HepG2 (cell line): Measurements from ENCODE around the gene AFAP1L2. TPM values are rescaled to one million over a fixed set of nuclear protein-coding genes. Genes with fewer than 3 reads are reported as not detected.

ENCODE experiments used
- ATAC-seq: fragments of 200-7000 bp; cut with Tn5 transposase; 3 replicates; pipeline ENCODE4 v1.9.1; 2020; ENCODE audit warnings: mild to moderate bottlenecking, moderate library complexity
- BruUV-seq: library from RNA; stranded (reverse); fragments of 400-500 nt; replicated peaks from 2 replicates; lab custom pipeline; 2021; lab: Mats Ljungman, UMichigan
- CTCF ChIA-PET: fragments of 300-600 bp; formaldehyde crosslinking; extraction: SDS; loops from one replicate; lab custom pipeline; 2021; ENCODE audit warnings: low total read pairs, inconsistent platforms, low intra/inter-chr PET ratio; lab: Yijun Ruan, JAX
- POLR2A ChIA-PET: fragments of 350-600 bp; sonication (Branson Sonifier 250); formaldehyde crosslinking; loops from one replicate; lab custom pipeline; 2020; ENCODE audit warnings: antibody characterized with exemption, inconsistent platforms; lab: Yijun Ruan, JAX
- DNase-seq: peaks from one replicate; pipeline ENCODE4 v3.0.0-alpha.2; 2015; ENCODE audit warnings: low spot score
- FAIRE-seq: peaks from 3 replicates; lab custom pipeline; 2011; peaks lifted over from hg19 to GRCh38; lab: Jason Lieb, UNC
- H2AFZ ChIP-seq: one replicate; pipeline ENCODE4 v1.6.1; 2011; ENCODE audit warnings: low read length, inconsistent platforms
- H3K27ac ChIP-seq: fragments of 300-600 bp; 3 replicates; pipeline ENCODE4 v1.8.0; 2011; ENCODE audit warnings: mixed run types, mild to moderate bottlenecking, mixed read lengths, low read length, inconsistent platforms; ENCODE audit not compliant: insufficient read depth; ENCODE audit errors: extremely low read length
- H3K27me3 ChIP-seq, 2 experiments: fragments of 200-600 bp in 1 of 2; 2 replicates in 1 of 2; 3 replicates in 1 of 2; pipeline versions ENCODE4 v1.6.0 to v1.8.0; 2011; ENCODE audit warnings: low read length in 2 of 2, mild to moderate bottlenecking in 2 of 2, moderate library complexity in 2 of 2, inconsistent platforms in 1 of 2; ENCODE audit not compliant: insufficient read depth in 2 of 2, control insufficient read depth in 1 of 2
- H3K36me3 ChIP-seq, 2 experiments: fragments of 200-600 bp in 1 of 2; replicated peaks in 1 of 2; 2 replicates in 1 of 2; 3 replicates in 1 of 2; pipeline versions ENCODE4 v1.5.1 to v1.8.0; 2011; ENCODE audit warnings: low read length in 2 of 2, inconsistent platforms in 1 of 2; ENCODE audit not compliant: insufficient read depth in 2 of 2, control insufficient read depth in 1 of 2
- H3K4me1 ChIP-seq: 2 replicates; pipeline ENCODE4 v1.5.1; 2012; ENCODE audit warnings: low read length, inconsistent platforms; ENCODE audit not compliant: insufficient read depth
- H3K4me2 ChIP-seq: 2 replicates; pipeline ENCODE4 v1.6.0; 2011; ENCODE audit warnings: low read depth, low read length, inconsistent platforms
- H3K4me3 ChIP-seq, 3 experiments: fragments of 200-600 bp in 1 of 3; sonication (generic), shearing (Covaris generic) in 1 of 3; replicated peaks in 1 of 3; 2 replicates each; pipeline ENCODE4 v1.5.1; 2011 to 2016; ENCODE audit warnings: low read length in 3 of 3, inconsistent platforms in 2 of 3, low read depth in 2 of 3, mild to moderate bottlenecking in 2 of 3, control low read depth in 1 of 3, mixed read lengths in 1 of 3; ENCODE audit not compliant: insufficient read depth in 1 of 3
- H3K79me2 ChIP-seq: one replicate; pipeline ENCODE4 v1.6.1; 2011; ENCODE audit warnings: low read length, inconsistent platforms; ENCODE audit not compliant: insufficient read depth
- H3K9ac ChIP-seq: 2 replicates; pipeline ENCODE4 v1.6.0; 2011; ENCODE audit warnings: mild to moderate bottlenecking, low read depth, low read length, inconsistent platforms; ENCODE audit not compliant: insufficient read depth
- H3K9me3 ChIP-seq: 2 replicates; pipeline ENCODE4 v1.5.1; 2012; ENCODE audit warnings: mild to moderate bottlenecking, low read length
- H4K20me1 ChIP-seq: 2 replicates; pipeline ENCODE4 v1.6.0; 2011; ENCODE audit warnings: inconsistent platforms, mild to moderate bottlenecking, low read length, moderate library complexity; ENCODE audit not compliant: insufficient read depth
- AKAP8 ChIP-seq: sonication (generic); formaldehyde crosslinking; IDR thresholded peaks from 2 replicates; pipeline ENCODE4 v1.5.1; 2020; ENCODE audit warnings: mild to moderate bottlenecking, missing genetic modification reagents
- HDAC1 ChIP-seq: sonication (generic); formaldehyde crosslinking; IDR thresholded peaks from 2 replicates; pipeline ENCODE4 v1.5.1; 2020; ENCODE audit warnings: mild to moderate bottlenecking, missing genetic modification reagents
- MAFG ChIP-seq: sonication (generic); formaldehyde crosslinking; IDR thresholded peaks from 2 replicates; pipeline ENCODE4 v1.5.1; 2020; ENCODE audit warnings: mild to moderate bottlenecking, missing genetic modification reagents
- MYNN ChIP-seq: sonication (generic); formaldehyde crosslinking; IDR thresholded peaks from 2 replicates; pipeline ENCODE4 v1.4.0; 2020; ENCODE audit warnings: mild to moderate bottlenecking, low read depth, missing genetic modification reagents
- ZNF282 ChIP-seq: fragments of 450-650 bp; IDR thresholded peaks from 2 replicates; pipeline ENCODE4 v1.6.1; 2018; ENCODE audit not compliant: partially characterized antibody
- ZNF570 ChIP-seq: sonication (generic); formaldehyde crosslinking; IDR thresholded peaks from 2 replicates; pipeline ENCODE4 v1.4.0; 2020; ENCODE audit warnings: mild to moderate bottlenecking, missing genetic modification reagents, borderline replicate concordance
- ZNF720 ChIP-seq: sonication (generic); formaldehyde crosslinking; IDR thresholded peaks from 2 replicates; pipeline ENCODE4 v1.4.0; 2020; ENCODE audit warnings: missing genetic modification reagents
- WGBS: methylation state at CpG from one replicate; pipeline ENCODE4 v1.1.6; 2017; ENCODE audit warnings: low lambda C conversion rate; 5-methylcytosine and 5-hydroxymethylcytosine counted together
- in situ Hi-C: cut with HindIII; loops from 2 replicates; pipeline ENCODE4 v1.10.0; 2017; ENCODE audit warnings: low pct_unique_long_range_greater_than_20kb; ENCODE audit not compliant: extremely low pct_ligation_motif_present
- intact Hi-C: fragments of 100-400 bp; cut with micrococcal nuclease; formaldehyde crosslinking; loops from one replicate; pipeline ENCODE4 v1.10.0; 2022; ENCODE audit not compliant: unreplicated experiment
- polyA plus RNA-seq, 8 experiments: library from polyadenylated mRNA; depleted of rRNA in 3 of 8; stranded (reverse) in 7 of 8; unstranded in 1 of 8; fragments of >200 nt; fragmentation: Illumina TruSeq in 4 of 8; extraction: Trizol in 4 of 8; gene quantifications; 2 replicates each; pipeline versions ENCODE4 v1.2.1 to v1.2.3, GENCODE V29; 2011 to 2016; ENCODE audit warnings: low read depth in 4 of 8, missing spikeins in 1 of 8, mixed read lengths in 1 of 8; ENCODE audit not compliant: insufficient read depth in 1 of 8
- total RNA-seq, 5 experiments: library from RNA; depleted of rRNA; stranded (reverse); fragments of >200 nt; fragmentation: Illumina TruSeq; extraction: Trizol; gene quantifications; 2 replicates each; pipeline ENCODE4 v1.2.3, GENCODE V29; 2016; ENCODE audit warnings: low read depth in 1 of 5
- TF ChIP-seq, protein P1 (sequence below): sonication (generic); formaldehyde crosslinking; IDR thresholded peaks from 2 replicates; pipeline ENCODE4 v1.4.0; 2020; ENCODE audit warnings: mild to moderate bottlenecking, missing genetic modification reagents
- TF ChIP-seq, protein P2 (sequence below): sonication (generic); formaldehyde crosslinking; conservative IDR thresholded peaks from 2 replicates; pipeline ENCODE4 v1.4.0; 2020; ENCODE audit warnings: missing genetic modification reagents
- TF ChIP-seq, protein P3 (sequence below): sonication (generic); formaldehyde crosslinking; IDR thresholded peaks from 2 replicates; pipeline ENCODE4 v1.5.1; 2020; ENCODE audit warnings: mild to moderate bottlenecking, missing genetic modification reagents, borderline replicate concordance
- TF ChIP-seq, protein P4 (sequence below): sonication (generic); formaldehyde crosslinking; IDR thresholded peaks from 2 replicates; pipeline ENCODE4 v1.4.0; 2020; ENCODE audit warnings: missing genetic modification reagents, borderline replicate concordance

AFAP1L2 gene
- total and polyA plus RNA-seq, 2 of the 13 experiments (the other 11 are each of a cell fraction or from before 2014, with no cell fraction given), result not detected

DNA sequence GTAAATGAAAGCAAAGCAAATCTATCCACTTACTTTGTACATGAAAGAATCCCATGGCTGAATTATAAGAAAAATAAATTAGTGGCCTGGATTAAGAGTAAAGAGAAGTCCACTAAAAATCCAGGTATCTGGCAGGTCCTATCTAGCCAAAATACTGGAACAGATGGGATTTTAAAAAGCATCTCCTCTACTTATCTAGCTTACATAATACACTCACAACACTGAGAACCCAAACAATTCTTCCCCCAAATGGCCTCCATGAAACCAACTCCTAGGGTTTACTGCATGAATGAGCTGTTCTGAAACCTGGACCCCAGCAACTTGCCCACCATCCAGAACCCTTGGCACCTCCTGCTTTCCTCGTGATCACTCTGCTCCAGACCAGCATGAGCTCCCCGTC, 61.3 kb downstream of the AFAP1L2 start:
- no peak overlapping the region for H3K4me3 ChIP-seq
- H3K27me3 ChIP-seq, result peaks cover 1 to 30% of the 10 kb centered on the region in 2 experiments; a peak in 4 of 5 replicates
- in situ Hi-C loops, result no loop called here
- no peak overlapping the region for H3K4me2 ChIP-seq
- no peak for TF ChIP-seq ZNF570 (CRISPR knock-in tag)
- TF ChIP-seq, protein P1, sequence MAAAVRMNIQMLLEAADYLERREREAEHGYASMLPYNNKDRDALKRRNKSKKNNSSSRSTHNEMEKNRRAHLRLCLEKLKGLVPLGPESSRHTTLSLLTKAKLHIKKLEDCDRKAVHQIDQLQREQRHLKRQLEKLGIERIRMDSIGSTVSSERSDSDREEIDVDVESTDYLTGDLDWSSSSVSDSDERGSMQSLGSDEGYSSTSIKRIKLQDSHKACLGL (CRISPR knock-in tag), result no peak
- TF ChIP-seq, protein P2, sequence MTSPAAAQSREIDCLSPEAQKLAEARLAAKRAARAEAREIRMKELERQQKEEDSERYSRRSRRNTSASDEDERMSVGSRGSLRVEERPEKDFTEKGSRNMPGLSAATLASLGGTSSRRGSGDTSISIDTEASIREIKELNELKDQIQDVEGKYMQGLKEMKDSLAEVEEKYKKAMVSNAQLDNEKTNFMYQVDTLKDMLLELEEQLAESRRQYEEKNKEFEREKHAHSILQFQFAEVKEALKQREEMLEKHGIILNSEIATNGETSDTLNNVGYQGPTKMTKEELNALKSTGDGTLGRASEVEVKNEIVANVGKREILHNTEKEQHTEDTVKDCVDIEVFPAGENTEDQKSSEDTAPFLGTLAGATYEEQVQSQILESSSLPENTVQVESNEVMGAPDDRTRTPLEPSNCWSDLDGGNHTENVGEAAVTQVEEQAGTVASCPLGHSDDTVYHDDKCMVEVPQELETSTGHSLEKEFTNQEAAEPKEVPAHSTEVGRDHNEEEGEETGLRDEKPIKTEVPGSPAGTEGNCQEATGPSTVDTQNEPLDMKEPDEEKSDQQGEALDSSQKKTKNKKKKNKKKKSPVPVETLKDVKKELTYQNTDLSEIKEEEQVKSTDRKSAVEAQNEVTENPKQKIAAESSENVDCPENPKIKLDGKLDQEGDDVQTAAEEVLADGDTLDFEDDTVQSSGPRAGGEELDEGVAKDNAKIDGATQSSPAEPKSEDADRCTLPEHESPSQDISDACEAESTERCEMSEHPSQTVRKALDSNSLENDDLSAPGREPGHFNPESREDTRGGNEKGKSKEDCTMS (CRISPR knock-in tag), result no peak
- TF ChIP-seq HDAC1, result no peak
- TF ChIP-seq ZNF720 (CRISPR knock-in tag), result no peak
- TF ChIP-seq ZNF282, result no peak
- TF ChIP-seq, protein P3, sequence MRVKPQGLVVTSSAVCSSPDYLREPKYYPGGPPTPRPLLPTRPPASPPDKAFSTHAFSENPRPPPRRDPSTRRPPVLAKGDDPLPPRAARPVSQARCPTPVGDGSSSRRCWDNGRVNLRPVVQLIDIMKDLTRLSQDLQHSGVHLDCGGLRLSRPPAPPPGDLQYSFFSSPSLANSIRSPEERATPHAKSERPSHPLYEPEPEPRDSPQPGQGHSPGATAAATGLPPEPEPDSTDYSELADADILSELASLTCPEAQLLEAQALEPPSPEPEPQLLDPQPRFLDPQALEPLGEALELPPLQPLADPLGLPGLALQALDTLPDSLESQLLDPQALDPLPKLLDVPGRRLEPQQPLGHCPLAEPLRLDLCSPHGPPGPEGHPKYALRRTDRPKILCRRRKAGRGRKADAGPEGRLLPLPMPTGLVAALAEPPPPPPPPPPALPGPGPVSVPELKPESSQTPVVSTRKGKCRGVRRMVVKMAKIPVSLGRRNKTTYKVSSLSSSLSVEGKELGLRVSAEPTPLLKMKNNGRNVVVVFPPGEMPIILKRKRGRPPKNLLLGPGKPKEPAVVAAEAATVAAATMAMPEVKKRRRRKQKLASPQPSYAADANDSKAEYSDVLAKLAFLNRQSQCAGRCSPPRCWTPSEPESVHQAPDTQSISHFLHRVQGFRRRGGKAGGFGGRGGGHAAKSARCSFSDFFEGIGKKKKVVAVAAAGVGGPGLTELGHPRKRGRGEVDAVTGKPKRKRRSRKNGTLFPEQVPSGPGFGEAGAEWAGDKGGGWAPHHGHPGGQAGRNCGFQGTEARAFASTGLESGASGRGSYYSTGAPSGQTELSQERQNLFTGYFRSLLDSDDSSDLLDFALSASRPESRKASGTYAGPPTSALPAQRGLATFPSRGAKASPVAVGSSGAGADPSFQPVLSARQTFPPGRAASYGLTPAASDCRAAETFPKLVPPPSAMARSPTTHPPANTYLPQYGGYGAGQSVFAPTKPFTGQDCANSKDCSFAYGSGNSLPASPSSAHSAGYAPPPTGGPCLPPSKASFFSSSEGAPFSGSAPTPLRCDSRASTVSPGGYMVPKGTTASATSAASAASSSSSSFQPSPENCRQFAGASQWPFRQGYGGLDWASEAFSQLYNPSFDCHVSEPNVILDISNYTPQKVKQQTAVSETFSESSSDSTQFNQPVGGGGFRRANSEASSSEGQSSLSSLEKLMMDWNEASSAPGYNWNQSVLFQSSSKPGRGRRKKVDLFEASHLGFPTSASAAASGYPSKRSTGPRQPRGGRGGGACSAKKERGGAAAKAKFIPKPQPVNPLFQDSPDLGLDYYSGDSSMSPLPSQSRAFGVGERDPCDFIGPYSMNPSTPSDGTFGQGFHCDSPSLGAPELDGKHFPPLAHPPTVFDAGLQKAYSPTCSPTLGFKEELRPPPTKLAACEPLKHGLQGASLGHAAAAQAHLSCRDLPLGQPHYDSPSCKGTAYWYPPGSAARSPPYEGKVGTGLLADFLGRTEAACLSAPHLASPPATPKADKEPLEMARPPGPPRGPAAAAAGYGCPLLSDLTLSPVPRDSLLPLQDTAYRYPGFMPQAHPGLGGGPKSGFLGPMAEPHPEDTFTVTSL (CRISPR knock-in tag), result no peak
- TF ChIP-seq AKAP8 (CRISPR knock-in tag), result no peak
- TF ChIP-seq, protein P4, sequence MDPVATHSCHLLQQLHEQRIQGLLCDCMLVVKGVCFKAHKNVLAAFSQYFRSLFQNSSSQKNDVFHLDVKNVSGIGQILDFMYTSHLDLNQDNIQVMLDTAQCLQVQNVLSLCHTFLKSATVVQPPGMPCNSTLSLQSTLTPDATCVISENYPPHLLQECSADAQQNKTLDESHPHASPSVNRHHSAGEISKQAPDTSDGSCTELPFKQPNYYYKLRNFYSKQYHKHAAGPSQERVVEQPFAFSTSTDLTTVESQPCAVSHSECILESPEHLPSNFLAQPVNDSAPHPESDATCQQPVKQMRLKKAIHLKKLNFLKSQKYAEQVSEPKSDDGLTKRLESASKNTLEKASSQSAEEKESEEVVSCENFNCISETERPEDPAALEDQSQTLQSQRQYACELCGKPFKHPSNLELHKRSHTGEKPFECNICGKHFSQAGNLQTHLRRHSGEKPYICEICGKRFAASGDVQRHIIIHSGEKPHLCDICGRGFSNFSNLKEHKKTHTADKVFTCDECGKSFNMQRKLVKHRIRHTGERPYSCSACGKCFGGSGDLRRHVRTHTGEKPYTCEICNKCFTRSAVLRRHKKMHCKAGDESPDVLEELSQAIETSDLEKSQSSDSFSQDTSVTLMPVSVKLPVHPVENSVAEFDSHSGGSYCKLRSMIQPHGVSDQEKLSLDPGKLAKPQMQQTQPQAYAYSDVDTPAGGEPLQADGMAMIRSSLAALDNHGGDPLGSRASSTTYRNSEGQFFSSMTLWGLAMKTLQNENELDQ (CRISPR knock-in tag), result no peak
- TF ChIP-seq MAFG (CRISPR knock-in tag), result no peak
- no peak for TF ChIP-seq MYNN
- TF ChIP-seq, all 625 proteins: peak for 0
- H3K9me3 ChIP-seq, result no peaks in the 10 kb centered on the region
- no peaks in the 10 kb centered on the region for H3K79me2 ChIP-seq
- no peak for ATAC-seq
- H3K27ac ChIP-seq, result no peak overlapping the region
- no peak overlapping the region for H2AFZ ChIP-seq
- H3K4me1 ChIP-seq, result no peaks in the 10 kb centered on the region
- no peaks in the 10 kb centered on the region for H3K36me3 ChIP-seq
- no peaks in the 10 kb centered on the region for H4K20me1 ChIP-seq
- ChIA-PET POLR2A (no interaction called here), CTCF (no interaction called here)
- no peak for FAIRE-seq
- DNase-seq, result no peak
- WGBS, result 0% methylated on average over 2 of the region's 2 CpGs
- no peak overlapping the region for H3K9ac ChIP-seq
- no TSS peak for BruUV-seq
- intact Hi-C loops, result no loop called here
